SK-N-SH treated with all-trans-retinoic acid at 6 μM for 48 hours (cell line): Measurements from ENCODE around the gene PMM2.

Experiments
- ATAC-seq: fragments of 200-7000 bp; cut with Tn5 transposase; 3 replicates; pipeline ENCODE4 v1.9.1; 2020; ENCODE audit warnings: mild to moderate bottlenecking, moderate library complexity
- ARNTL ChIP-seq: fragments of 450-650 bp; formaldehyde crosslinking; IDR thresholded peaks from 2 replicates; pipeline ENCODE4 v1.5.0; 2020; ENCODE audit warnings: low read depth, mild to moderate bottlenecking, moderate library complexity, borderline replicate concordance
- BACH2 ChIP-seq: fragments of 250-450 bp; sonication (Bioruptor Pico); IDR thresholded peaks from 2 replicates; pipeline ENCODE4 v1.9.0; 2021; ENCODE audit warnings: mild to moderate bottlenecking, borderline replicate concordance
- CSDC2 ChIP-seq: fragments of 250-450 bp; sonication (Bioruptor Pico); IDR thresholded peaks from 2 replicates; pipeline ENCODE4 v1.5.0; 2020; ENCODE audit warnings: mild to moderate bottlenecking, moderate library complexity
- ESRRG ChIP-seq: fragments of 250-450 bp; sonication (Bioruptor Pico); IDR thresholded peaks from 2 replicates; pipeline ENCODE4 v1.6.1; 2021; ENCODE audit warnings: mild to moderate bottlenecking
- GLIS3 ChIP-seq: fragments of 250-450 bp; sonication (Bioruptor Pico); IDR thresholded peaks from 2 replicates; pipeline ENCODE4 v1.5.0; 2020; ENCODE audit warnings: mild to moderate bottlenecking, moderate library complexity
- ISL1 ChIP-seq: fragments of 250-450 bp; sonication (Bioruptor Pico); IDR thresholded peaks from 2 replicates; pipeline ENCODE4 v2.1.2; 2022; ENCODE audit warnings: mild to moderate bottlenecking, moderate library complexity
- OSR1 ChIP-seq: fragments of 250-450 bp; sonication (Bioruptor Pico); IDR thresholded peaks from 2 replicates; pipeline ENCODE4 v1.8.0; 2022; ENCODE audit warnings: moderate library complexity, mild to moderate bottlenecking, inconsistent platforms
- PPARA ChIP-seq: fragments of 250-450 bp; sonication (Bioruptor Pico); IDR thresholded peaks from 2 replicates; pipeline ENCODE4 v1.5.0; 2020; ENCODE audit warnings: mild to moderate bottlenecking, borderline replicate concordance
- RARB ChIP-seq: fragments of 250-450 bp; sonication (Bioruptor Pico); IDR thresholded peaks from 2 replicates; pipeline ENCODE4 v1.8.0; 2021; ENCODE audit warnings: mild to moderate bottlenecking, moderate library complexity
- SNAI2 ChIP-seq: fragments of 250-450 bp; sonication (Bioruptor Pico); IDR thresholded peaks from 2 replicates; pipeline ENCODE4 v1.5.0; 2020; ENCODE audit warnings: mild to moderate bottlenecking, moderate library complexity
- TCF4 ChIP-seq: fragments of 250-450 bp; sonication (Bioruptor Pico); IDR thresholded peaks from 2 replicates; pipeline ENCODE4 v1.8.0; 2021; ENCODE audit warnings: mild to moderate bottlenecking, moderate library complexity, borderline replicate concordance
- TOX ChIP-seq: fragments of 250-450 bp; sonication (Bioruptor Pico); IDR thresholded peaks from 2 replicates; pipeline ENCODE4 v1.8.0; 2021; ENCODE audit warnings: mild to moderate bottlenecking, moderate library complexity, borderline replicate concordance
- ZC3H10 ChIP-seq: fragments of 250-450 bp; sonication (Bioruptor Pico); IDR thresholded peaks from 2 replicates; pipeline ENCODE4 v1.5.1; 2021; ENCODE audit warnings: mild to moderate bottlenecking, moderate library complexity
- ZFP3 ChIP-seq: fragments of 250-450 bp; sonication (Bioruptor Pico); IDR thresholded peaks from 2 replicates; pipeline ENCODE4 v1.5.0; 2020; ENCODE audit warnings: mild to moderate bottlenecking, moderate library complexity
- ZFP30 ChIP-seq: fragments of 450-650 bp; formaldehyde crosslinking; IDR thresholded peaks from 2 replicates; pipeline ENCODE4 v1.5.0; 2022; ENCODE audit warnings: mild to moderate bottlenecking, moderate library complexity
- ZNF565 ChIP-seq: fragments of 450-650 bp; formaldehyde crosslinking; conservative IDR thresholded peaks from 2 replicates; pipeline ENCODE4 v1.5.0; 2020; ENCODE audit warnings: low read depth, mild to moderate bottlenecking, moderate library complexity
- ZNF70 ChIP-seq: fragments of 450-650 bp; formaldehyde crosslinking; IDR thresholded peaks from 2 replicates; pipeline ENCODE4 v1.5.0; 2020; ENCODE audit warnings: mild to moderate bottlenecking, moderate library complexity
- TF ChIP-seq, protein P1 (sequence below): fragments of 250-450 bp; sonication (Bioruptor Pico); IDR thresholded peaks from 2 replicates; pipeline ENCODE4 v1.5.1; 2021; ENCODE audit warnings: mild to moderate bottlenecking, moderate library complexity
- TF ChIP-seq, protein P2 (sequence below): fragments of 250-450 bp; sonication (Bioruptor Pico); IDR thresholded peaks from 2 replicates; pipeline ENCODE4 v1.8.0; 2021; ENCODE audit warnings: low read depth, mild to moderate bottlenecking, moderate library complexity, borderline replicate concordance
- TF ChIP-seq, protein P3 (sequence below): fragments of 250-450 bp; sonication (Bioruptor Pico); IDR thresholded peaks from 2 replicates; pipeline ENCODE4 v1.5.0; 2020; ENCODE audit warnings: mild to moderate bottlenecking, moderate library complexity

PMM2 gene

DNA sequence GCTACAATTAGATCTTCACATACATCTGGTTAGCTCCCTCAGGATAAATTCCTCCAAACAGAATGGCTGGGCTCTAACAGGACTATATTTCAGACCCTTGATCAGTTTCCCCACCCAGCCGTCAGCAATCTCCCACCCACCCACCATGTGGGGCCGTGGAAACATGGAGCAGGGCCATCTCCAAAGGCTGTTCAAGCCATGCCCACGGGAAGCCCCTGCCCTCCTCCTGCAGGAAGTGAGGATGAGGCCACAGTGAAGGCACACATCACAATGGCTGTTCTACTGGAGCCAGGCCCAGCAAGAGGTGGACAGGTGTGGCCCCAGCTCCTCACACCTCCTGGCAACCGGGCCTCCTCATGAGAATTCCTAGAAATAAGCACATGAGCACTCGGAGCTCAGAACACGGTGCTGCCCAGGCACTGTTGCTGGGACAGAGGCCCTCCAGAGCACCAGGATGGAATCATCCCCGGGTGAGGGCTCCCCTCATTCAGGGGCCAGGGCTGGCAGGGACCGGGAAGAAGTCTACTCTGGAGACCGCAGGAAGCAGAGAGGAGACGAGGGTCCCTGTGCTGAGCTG is 84.5 kb downstream of the PMM2 start, which contains the start of gene LITAFD (continued):
- TF ChIP-seq OSR1 (CRISPR knock-in tag): no peak

DNA sequence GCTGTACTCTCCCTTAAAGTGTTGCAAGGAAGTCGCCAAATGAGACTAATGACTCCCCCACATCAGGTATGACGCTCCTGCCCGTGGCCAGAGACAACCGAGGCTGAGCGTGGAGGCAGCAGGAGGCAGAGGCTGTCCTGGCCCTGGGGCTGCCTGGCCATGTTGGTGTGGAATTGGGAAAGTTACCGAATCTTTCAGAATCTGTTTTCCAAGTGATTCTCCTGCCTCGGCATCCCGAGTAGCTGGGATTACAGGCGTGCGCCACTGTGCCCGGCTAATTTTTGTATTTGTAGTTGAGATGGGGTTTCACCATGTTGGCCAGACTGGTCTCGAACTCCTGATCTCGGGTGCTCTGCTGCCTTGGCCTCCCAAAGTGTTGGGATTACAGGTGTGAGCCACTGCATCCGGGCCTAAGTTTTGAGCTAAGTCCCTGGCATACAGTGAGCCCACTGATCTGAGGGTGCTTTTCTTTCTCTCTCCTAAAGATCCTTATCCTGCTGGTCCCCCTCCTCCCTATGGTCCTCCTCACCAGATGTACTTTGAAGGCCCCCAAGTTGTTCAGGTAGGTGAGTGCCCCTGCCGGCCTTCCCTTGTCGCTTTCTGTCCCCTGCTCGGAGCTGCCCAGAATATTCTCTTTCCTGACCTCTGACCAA is 85.2 kb downstream of the PMM2 start:
- no peak for ATAC-seq

DNA sequence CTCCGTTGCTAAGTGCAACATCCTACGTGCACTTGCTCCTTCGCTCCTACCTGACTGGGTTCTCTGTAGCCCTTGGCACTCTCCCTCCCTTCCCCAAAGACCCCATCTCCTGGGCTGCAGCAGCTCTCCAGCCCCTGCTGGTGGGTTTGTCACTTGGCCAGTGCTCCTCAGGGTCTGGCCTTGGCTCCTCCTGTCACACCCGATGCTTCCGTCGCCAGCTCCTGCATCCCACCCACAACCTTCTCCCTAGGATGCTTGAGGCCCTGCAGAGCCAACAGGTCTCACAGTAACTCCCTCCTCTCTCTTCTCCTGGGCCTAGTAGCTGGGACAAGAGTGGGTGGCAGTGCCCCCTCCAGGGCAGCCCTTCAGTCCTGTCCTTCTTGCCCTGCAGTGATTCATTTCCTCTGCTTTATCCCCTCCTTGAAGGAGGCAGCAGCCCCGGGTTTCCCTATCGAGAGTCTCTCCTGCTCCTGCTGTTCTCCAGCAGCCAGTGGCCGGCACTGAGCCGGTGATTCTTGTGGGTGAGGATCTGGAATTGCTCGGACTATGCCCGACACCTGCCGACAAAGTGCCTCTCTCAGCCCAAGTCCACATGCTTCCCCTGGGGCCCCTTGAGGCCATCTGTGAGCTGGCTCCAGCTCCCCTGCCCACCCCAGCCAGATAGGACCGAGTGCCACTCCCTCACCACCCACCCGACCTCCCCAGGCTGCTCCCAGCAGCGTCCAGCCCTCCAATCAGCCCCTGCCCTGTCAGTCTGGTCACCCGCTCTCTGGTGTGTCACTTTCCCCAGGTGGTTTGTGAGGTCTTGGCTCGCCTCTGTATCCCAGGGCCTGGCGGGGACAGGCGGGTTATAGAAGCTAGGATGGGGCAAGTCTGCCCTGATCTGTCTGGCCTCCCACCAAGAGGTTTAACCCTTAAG is 88.3 kb downstream of the PMM2 start:
- TF ChIP-seq, protein P1, sequence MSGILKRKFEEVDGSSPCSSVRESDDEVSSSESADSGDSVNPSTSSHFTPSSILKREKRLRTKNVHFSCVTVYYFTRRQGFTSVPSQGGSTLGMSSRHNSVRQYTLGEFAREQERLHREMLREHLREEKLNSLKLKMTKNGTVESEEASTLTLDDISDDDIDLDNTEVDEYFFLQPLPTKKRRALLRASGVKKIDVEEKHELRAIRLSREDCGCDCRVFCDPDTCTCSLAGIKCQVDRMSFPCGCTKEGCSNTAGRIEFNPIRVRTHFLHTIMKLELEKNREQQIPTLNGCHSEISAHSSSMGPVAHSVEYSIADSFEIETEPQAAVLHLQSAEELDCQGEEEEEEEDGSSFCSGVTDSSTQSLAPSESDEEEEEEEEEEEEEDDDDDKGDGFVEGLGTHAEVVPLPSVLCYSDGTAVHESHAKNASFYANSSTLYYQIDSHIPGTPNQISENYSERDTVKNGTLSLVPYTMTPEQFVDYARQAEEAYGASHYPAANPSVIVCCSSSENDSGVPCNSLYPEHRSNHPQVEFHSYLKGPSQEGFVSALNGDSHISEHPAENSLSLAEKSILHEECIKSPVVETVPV (CRISPR knock-in tag): no peak
- TF ChIP-seq, protein P2, sequence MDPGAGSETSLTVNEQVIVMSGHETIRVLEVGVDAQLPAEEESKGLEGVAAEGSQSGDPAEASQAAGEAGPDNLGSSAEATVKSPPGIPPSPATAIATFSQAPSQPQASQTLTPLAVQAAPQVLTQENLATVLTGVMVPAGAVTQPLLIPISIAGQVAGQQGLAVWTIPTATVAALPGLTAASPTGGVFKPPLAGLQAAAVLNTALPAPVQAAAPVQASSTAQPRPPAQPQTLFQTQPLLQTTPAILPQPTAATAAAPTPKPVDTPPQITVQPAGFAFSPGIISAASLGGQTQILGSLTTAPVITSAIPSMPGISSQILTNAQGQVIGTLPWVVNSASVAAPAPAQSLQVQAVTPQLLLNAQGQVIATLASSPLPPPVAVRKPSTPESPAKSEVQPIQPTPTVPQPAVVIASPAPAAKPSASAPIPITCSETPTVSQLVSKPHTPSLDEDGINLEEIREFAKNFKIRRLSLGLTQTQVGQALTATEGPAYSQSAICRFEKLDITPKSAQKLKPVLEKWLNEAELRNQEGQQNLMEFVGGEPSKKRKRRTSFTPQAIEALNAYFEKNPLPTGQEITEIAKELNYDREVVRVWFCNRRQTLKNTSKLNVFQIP (CRISPR knock-in tag): no peak
- TF ChIP-seq ZFP30 (no peak), ESRRG (CRISPR knock-in tag) (no peak), PPARA (CRISPR knock-in tag) (no peak), TOX (CRISPR knock-in tag) (no peak), BACH2 (CRISPR knock-in tag) (no peak), TCF4 (no peak), ZNF565 (CRISPR knock-in tag) (no peak), ARNTL (CRISPR knock-in tag) (no peak), ZNF70 (CRISPR knock-in tag) (no peak), OSR1 (CRISPR knock-in tag) (no peak), RARB (no peak), CSDC2 (CRISPR knock-in tag) (no peak)
- TF ChIP-seq, protein P3, sequence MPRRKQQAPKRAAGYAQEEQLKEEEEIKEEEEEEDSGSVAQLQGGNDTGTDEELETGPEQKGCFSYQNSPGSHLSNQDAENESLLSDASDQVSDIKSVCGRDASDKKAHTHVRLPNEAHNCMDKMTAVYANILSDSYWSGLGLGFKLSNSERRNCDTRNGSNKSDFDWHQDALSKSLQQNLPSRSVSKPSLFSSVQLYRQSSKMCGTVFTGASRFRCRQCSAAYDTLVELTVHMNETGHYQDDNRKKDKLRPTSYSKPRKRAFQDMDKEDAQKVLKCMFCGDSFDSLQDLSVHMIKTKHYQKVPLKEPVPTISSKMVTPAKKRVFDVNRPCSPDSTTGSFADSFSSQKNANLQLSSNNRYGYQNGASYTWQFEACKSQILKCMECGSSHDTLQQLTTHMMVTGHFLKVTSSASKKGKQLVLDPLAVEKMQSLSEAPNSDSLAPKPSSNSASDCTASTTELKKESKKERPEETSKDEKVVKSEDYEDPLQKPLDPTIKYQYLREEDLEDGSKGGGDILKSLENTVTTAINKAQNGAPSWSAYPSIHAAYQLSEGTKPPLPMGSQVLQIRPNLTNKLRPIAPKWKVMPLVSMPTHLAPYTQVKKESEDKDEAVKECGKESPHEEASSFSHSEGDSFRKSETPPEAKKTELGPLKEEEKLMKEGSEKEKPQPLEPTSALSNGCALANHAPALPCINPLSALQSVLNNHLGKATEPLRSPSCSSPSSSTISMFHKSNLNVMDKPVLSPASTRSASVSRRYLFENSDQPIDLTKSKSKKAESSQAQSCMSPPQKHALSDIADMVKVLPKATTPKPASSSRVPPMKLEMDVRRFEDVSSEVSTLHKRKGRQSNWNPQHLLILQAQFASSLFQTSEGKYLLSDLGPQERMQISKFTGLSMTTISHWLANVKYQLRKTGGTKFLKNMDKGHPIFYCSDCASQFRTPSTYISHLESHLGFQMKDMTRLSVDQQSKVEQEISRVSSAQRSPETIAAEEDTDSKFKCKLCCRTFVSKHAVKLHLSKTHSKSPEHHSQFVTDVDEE (CRISPR knock-in tag): no peak
- peak; percentile 25 for ATAC-seq

More for the DNA sequence above, 85.2 kb downstream of the PMM2 start:
- TF ChIP-seq TOX (CRISPR knock-in tag): no peak
- TF ChIP-seq CSDC2 (CRISPR knock-in tag): no peak
- TF ChIP-seq ZFP3: no peak
- no peak for TF ChIP-seq GLIS3 (CRISPR knock-in tag)
- TF ChIP-seq, protein P2 (CRISPR knock-in tag): no peak
- no peak for TF ChIP-seq TCF4
- TF ChIP-seq RARB: no peak
- no peak for TF ChIP-seq ZC3H10
- TF ChIP-seq ISL1 (CRISPR knock-in tag): no peak
- TF ChIP-seq SNAI2 (CRISPR knock-in tag): no peak
